ENCODE measurements around the gene N4BP2L1.
A peak's percentile ranks its signal among the peaks of the same experiment; 100 is the strongest.

N4BP2L1 gene

GRCh38 chr13:32446220-32446619 is 18.3 kb upstream of the N4BP2L1 start:
- no peak overlapping the region for H3K4me3 ChIP-seq (ENCODE audit: low read depth, low read length)
- no peak for DNase-seq (ENCODE audit: low read depth)
- TF ChIP-seq MAX (IDR thresholded peaks at IDR 0.05; ENCODE audit: low read depth, low read length) = no peak
- TF ChIP-seq CTCF (IDR thresholded peaks at IDR 0.05; ENCODE audit: low read depth, low read length) = no peak
- TF ChIP-seq MYC (IDR thresholded peaks at IDR 0.05; ENCODE audit: low read depth, low read length) = no peak
- TF ChIP-seq POLR2A (IDR thresholded peaks at IDR 0.05; ENCODE audit: extremely low read depth, insufficient read length) = no peak

GRCh38 chr13:32445461-32445860 is 17.5 kb upstream of the N4BP2L1 start:
- H3K4me3 ChIP-seq (ENCODE audit: low read depth, low read length) = no peak overlapping the region
- TF ChIP-seq POLR2A (IDR thresholded peaks at IDR 0.05; ENCODE audit: extremely low read depth, insufficient read length) (no peak), CTCF (IDR thresholded peaks at IDR 0.05; ENCODE audit: low read depth, low read length) (no peak), MAX (IDR thresholded peaks at IDR 0.05; ENCODE audit: low read depth, low read length) (no peak), MYC (IDR thresholded peaks at IDR 0.05; ENCODE audit: low read depth, low read length) (no peak)
- no peak for DNase-seq (ENCODE audit: low read depth)

GRCh38 chr13:32443111-32443510 is 15.2 kb upstream of the N4BP2L1 start:
- DNase-seq (ENCODE audit: low read depth) = peak; percentile 63
- no peak overlapping the region for H3K4me3 ChIP-seq (ENCODE audit: low read depth, low read length)
- no peak for TF ChIP-seq MYC (IDR thresholded peaks at IDR 0.05; ENCODE audit: low read depth, low read length)
- TF ChIP-seq POLR2A (IDR thresholded peaks at IDR 0.05; ENCODE audit: extremely low read depth, insufficient read length) = no peak
- no peak for TF ChIP-seq MAX (IDR thresholded peaks at IDR 0.05; ENCODE audit: low read depth, low read length)
- peak; percentile 38 for TF ChIP-seq CTCF (IDR thresholded peaks at IDR 0.05; ENCODE audit: low read depth, low read length)

DNA sequence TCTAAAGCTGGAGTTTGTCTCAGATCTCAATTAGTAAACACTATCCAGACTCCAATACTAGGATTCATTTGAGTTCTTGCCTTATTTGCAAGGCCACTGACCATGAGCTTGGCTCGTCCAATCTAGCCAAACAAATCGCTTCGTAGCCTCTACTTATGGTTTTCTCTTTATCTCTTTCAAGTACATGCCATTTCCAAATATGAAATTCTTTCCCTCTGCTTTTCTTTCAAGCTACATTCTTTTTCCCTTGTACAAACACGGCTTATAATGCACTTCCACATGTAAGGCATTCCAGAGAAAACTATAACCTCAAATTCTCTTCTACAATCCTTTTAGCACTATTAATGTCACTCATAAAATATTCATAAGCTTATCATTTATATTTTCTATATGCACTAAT is 10.9 kb upstream of the N4BP2L1 start:
- no peak overlapping the region for H3K4me3 ChIP-seq (ENCODE audit: low read depth, low read length)
- no peak for DNase-seq (ENCODE audit: low read depth)
- TF ChIP-seq MAX (IDR thresholded peaks at IDR 0.05; ENCODE audit: low read depth, low read length) (no peak), POLR2A (IDR thresholded peaks at IDR 0.05; ENCODE audit: extremely low read depth, insufficient read length) (no peak), CTCF (IDR thresholded peaks at IDR 0.05; ENCODE audit: low read depth, low read length) (no peak), MYC (IDR thresholded peaks at IDR 0.05; ENCODE audit: low read depth, low read length) (no peak)

GRCh38 chr13:32432856-32433255 is 4.9 kb upstream of the N4BP2L1 start:
- H3K4me3 ChIP-seq (ENCODE audit: low read depth, low read length) = no peak overlapping the region
- no peak for DNase-seq (ENCODE audit: low read depth)
- TF ChIP-seq POLR2A (IDR thresholded peaks at IDR 0.05; ENCODE audit: extremely low read depth, insufficient read length) = no peak
- no peak for TF ChIP-seq CTCF (IDR thresholded peaks at IDR 0.05; ENCODE audit: low read depth, low read length)
- TF ChIP-seq MAX (IDR thresholded peaks at IDR 0.05; ENCODE audit: low read depth, low read length) = no peak
- TF ChIP-seq MYC (IDR thresholded peaks at IDR 0.05; ENCODE audit: low read depth, low read length) = no peak

GRCh38 chr13:32431361-32431760 is 3.4 kb upstream of the N4BP2L1 start:
- DNase-seq (ENCODE audit: low read depth) = no peak
- TF ChIP-seq MYC (IDR thresholded peaks at IDR 0.05; ENCODE audit: low read depth, low read length) (no peak), MAX (IDR thresholded peaks at IDR 0.05; ENCODE audit: low read depth, low read length) (no peak), CTCF (IDR thresholded peaks at IDR 0.05; ENCODE audit: low read depth, low read length) (no peak), POLR2A (IDR thresholded peaks at IDR 0.05; ENCODE audit: extremely low read depth, insufficient read length) (no peak)
- H3K4me3 ChIP-seq (ENCODE audit: low read depth, low read length) = no peak overlapping the region
